ENCODE results near the gene ATF7IP2.
"Not testable (repeated sequence)": the region's sequence is repeated elsewhere in the genome, so short reads cannot be mapped to it uniquely, and the experiment has no call there.

Gene ATF7IP2

GRCh38 chr16:10453159-10453510 is 67.3 kb downstream of the ATF7IP2 start:
- DNase-seq: no peak

- no peak for DNase-seq
Measured at GRCh38 chr16:10465821-10466220, 80.0 kb downstream of the ATF7IP2 start.

GRCh38 chr16:10466313-10466712 is 80.5 kb downstream of the ATF7IP2 start:
- no peak for DNase-seq

- DNase-seq: no peak
Measured at GRCh38 chr16:10466861-10467260, 81.0 kb downstream of the ATF7IP2 start.

GRCh38 chr16:10476636-10477035 is 90.8 kb downstream of the ATF7IP2 start:
- DNase-seq: not testable (repeated sequence)

- DNase-seq: no peak
Measured at GRCh38 chr16:10480151-10480550, 94.3 kb downstream of the ATF7IP2 start.

- no peak for DNase-seq
Measured at GRCh38 chr16:10485159-10485558, 99.3 kb downstream of the ATF7IP2 start.

- no peak for DNase-seq
Measured at GRCh38 chr16:10485698-10486382, 100.0 kb downstream of the ATF7IP2 start.

GRCh38 chr16:10490141-10490540 is 104.3 kb downstream of the ATF7IP2 start:
- DNase-seq: no peak

GRCh38 chr16:10493276-10493675 is 107.4 kb downstream of the ATF7IP2 start:
- DNase-seq: no peak

- no peak for DNase-seq
Measured at GRCh38 chr16:10494343-10495030, 108.6 kb downstream of the ATF7IP2 start.

- no peak for DNase-seq
Measured at GRCh38 chr16:10495031-10495345, 109.1 kb downstream of the ATF7IP2 start.

GRCh38 chr16:10497132-10498101 is 111.6 kb downstream of the ATF7IP2 start:
- no peak for DNase-seq

- no peak for DNase-seq
Measured at GRCh38 chr16:10500582-10500981, 114.7 kb downstream of the ATF7IP2 start.

GRCh38 chr16:10501016-10501607 is 115.3 kb downstream of the ATF7IP2 start:
- no peak for DNase-seq

- DNase-seq: no peak
Measured at GRCh38 chr16:10502776-10503175, 116.9 kb downstream of the ATF7IP2 start.

GRCh38 chr16:10504404-10504885 is 118.6 kb downstream of the ATF7IP2 start:
- no peak for DNase-seq

GRCh38 chr16:10505286-10505685 is 119.4 kb downstream of the ATF7IP2 start:
- not testable (repeated sequence) for DNase-seq

GRCh38 chr16:10509534-10510025 is 123.7 kb downstream of the ATF7IP2 start:
- peak; percentile 60 for DNase-seq

- DNase-seq: no peak
Measured at GRCh38 chr16:10510279-10510678, 124.4 kb downstream of the ATF7IP2 start.

GRCh38 chr16:10511829-10512228 is 126.0 kb downstream of the ATF7IP2 start:
- no peak for DNase-seq

GRCh38 chr16:10514369-10515055 is 128.7 kb downstream of the ATF7IP2 start:
- peak; percentile 58 for DNase-seq

Data from NCI-H2029 (cell line).